DOHH2 (cell line): ENCODE data around the gene NRXN3.

Source experiments
- EZH2phosphoT487 ChIP-seq: fragments of 200-600 bp; sonication (generic); IDR thresholded peaks from 2 replicates; pipeline ENCODE4 v1.6.1; 2017; ENCODE audit warnings: borderline replicate concordance, mild to moderate bottlenecking, antibody characterized with exemption, low read length, moderate library complexity, mixed read lengths
- TF ChIP-seq, protein P1 (sequence below): fragments of 200-600 bp; sonication (generic); IDR thresholded peaks from one replicate; pipeline ENCODE4 v1.5.1; 2014; ENCODE audit warnings: antibody characterized with exemption, mild to moderate bottlenecking, low read depth, low read length; ENCODE audit not compliant: poor library complexity, severe bottlenecking

DNA sequence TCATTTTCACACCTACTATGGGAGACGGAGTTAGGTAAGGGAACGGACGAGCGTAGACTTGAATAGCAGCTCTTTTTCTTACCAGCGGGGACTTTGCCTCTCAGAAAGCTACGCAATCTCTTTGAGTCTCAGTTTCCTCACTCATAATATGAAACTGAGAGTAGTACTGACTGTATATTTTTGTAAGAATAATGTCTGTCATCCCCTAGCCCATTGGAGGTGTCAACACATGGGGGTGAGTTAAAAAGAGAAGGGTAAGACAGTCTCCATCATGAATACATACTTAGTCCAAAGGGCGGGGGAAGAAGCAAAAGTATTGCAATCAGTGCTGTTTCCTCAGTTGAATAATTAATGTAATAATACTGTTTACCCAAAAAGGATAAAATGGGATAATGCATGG lies 592.2 kb downstream of the NRXN3 start:
- TF ChIP-seq, protein P1, sequence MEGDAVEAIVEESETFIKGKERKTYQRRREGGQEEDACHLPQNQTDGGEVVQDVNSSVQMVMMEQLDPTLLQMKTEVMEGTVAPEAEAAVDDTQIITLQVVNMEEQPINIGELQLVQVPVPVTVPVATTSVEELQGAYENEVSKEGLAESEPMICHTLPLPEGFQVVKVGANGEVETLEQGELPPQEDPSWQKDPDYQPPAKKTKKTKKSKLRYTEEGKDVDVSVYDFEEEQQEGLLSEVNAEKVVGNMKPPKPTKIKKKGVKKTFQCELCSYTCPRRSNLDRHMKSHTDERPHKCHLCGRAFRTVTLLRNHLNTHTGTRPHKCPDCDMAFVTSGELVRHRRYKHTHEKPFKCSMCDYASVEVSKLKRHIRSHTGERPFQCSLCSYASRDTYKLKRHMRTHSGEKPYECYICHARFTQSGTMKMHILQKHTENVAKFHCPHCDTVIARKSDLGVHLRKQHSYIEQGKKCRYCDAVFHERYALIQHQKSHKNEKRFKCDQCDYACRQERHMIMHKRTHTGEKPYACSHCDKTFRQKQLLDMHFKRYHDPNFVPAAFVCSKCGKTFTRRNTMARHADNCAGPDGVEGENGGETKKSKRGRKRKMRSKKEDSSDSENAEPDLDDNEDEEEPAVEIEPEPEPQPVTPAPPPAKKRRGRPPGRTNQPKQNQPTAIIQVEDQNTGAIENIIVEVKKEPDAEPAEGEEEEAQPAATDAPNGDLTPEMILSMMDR, result no peak
- TF ChIP-seq EZH2phosphoT487, result no peak
